ENCODE measurements around the gene FKBP2. TPM values are rescaled to one million over a fixed set of nuclear protein-coding genes. Genes with fewer than 3 reads are reported as not detected.

The FKBP2 gene
- 79.3 TPM for polyA plus RNA-seq
- long read RNA-seq, donor 1, transcript FKBP2-201 (6 exons, 657 nt) = major isoform, 27 of 45 reads
- long read RNA-seq, donor 1, transcript FKBP2-202 (6 exons, 1,002 nt) = minor isoform, 6 of 45 reads
- long read RNA-seq, donor 1, partial matches to known transcripts = 9 of 45 reads
- long read RNA-seq, donor 1, other reads (novel, unspliced or antisense) = 0 of 45 reads
- long read RNA-seq, donor 2, transcript FKBP2-203 (6 exons, 613 nt) = minor isoform, 5 of 105 reads
- long read RNA-seq, donor 2, transcript FKBP2-202 (6 exons, 1,002 nt) = minor isoform, 17 of 105 reads
- long read RNA-seq, donor 2, transcript FKBP2-201 (6 exons, 657 nt) = major isoform, 51 of 105 reads
- long read RNA-seq, donor 2, partial matches to known transcripts = 32 of 105 reads
- long read RNA-seq, donor 2, other reads (novel, unspliced or antisense) = 0 of 105 reads
- long read RNA-seq, donor 3 = 0 reads
- long read RNA-seq, donor 4, transcript FKBP2-201 (6 exons, 657 nt) = major isoform, 6 of 8 reads
- long read RNA-seq, donor 4, partial matches to known transcripts = 0 of 8 reads
- long read RNA-seq, donor 4, other reads (novel, unspliced or antisense) = 0 of 8 reads
- long read RNA-seq, donor 5, transcript FKBP2-201 (6 exons, 657 nt) = major isoform, 19 of 45 reads
- long read RNA-seq, donor 5, transcript FKBP2-202 (6 exons, 1,002 nt) = minor isoform, 6 of 45 reads
- long read RNA-seq, donor 5, partial matches to known transcripts = 14 of 45 reads
- long read RNA-seq, donor 5, other reads (novel, unspliced or antisense) = 0 of 45 reads
- long read RNA-seq, donor 6, transcript FKBP2-201 (6 exons, 657 nt) = major isoform, 40 of 81 reads
- long read RNA-seq, donor 6, transcript FKBP2-202 (6 exons, 1,002 nt) = minor isoform, 12 of 81 reads
- long read RNA-seq, donor 6, partial matches to known transcripts = 26 of 81 reads
- long read RNA-seq, donor 6, other reads (novel, unspliced or antisense) = 0 of 81 reads
- long read RNA-seq, donor 7, transcript FKBP2-202 (6 exons, 1,002 nt) = minor isoform, 6 of 60 reads
- long read RNA-seq, donor 7, transcript FKBP2-201 (6 exons, 657 nt) = major isoform, 30 of 60 reads
- long read RNA-seq, donor 7, partial matches to known transcripts = 24 of 60 reads
- long read RNA-seq, donor 7, other reads (novel, unspliced or antisense) = 0 of 60 reads
- long read RNA-seq, donor 8, transcript FKBP2-202 (6 exons, 1,002 nt) = minor isoform, 5 of 102 reads
- long read RNA-seq, donor 8, transcript FKBP2-203 (6 exons, 613 nt) = minor isoform, 5 of 102 reads
- long read RNA-seq, donor 8, transcript FKBP2-201 (6 exons, 657 nt) = major isoform, 62 of 102 reads
- long read RNA-seq, donor 8, partial matches to known transcripts = 28 of 102 reads
- long read RNA-seq, donor 8, other reads (novel, unspliced or antisense) = 0 of 102 reads
- long read RNA-seq, donor 9, transcript FKBP2-202 (6 exons, 1,002 nt) = minor isoform, 11 of 71 reads
- long read RNA-seq, donor 9, transcript FKBP2-201 (6 exons, 657 nt) = major isoform, 34 of 71 reads
- long read RNA-seq, donor 9, partial matches to known transcripts = 19 of 71 reads
- long read RNA-seq, donor 9, other reads (novel, unspliced or antisense) = 5 of 71 reads
- long read RNA-seq, donor 10, transcript FKBP2-201 (6 exons, 657 nt) = major isoform, 43 of 98 reads
- long read RNA-seq, donor 10, transcript FKBP2-202 (6 exons, 1,002 nt) = minor isoform, 14 of 98 reads
- long read RNA-seq, donor 10, transcript FKBP2-203 (6 exons, 613 nt) = minor isoform, 7 of 98 reads
- long read RNA-seq, donor 10, partial matches to known transcripts = 33 of 98 reads
- long read RNA-seq, donor 10, other reads (novel, unspliced or antisense) = 0 of 98 reads
- long read RNA-seq, donor 11, transcript FKBP2-201 (6 exons, 657 nt) = major isoform, 32 of 60 reads
- long read RNA-seq, donor 11, transcript FKBP2-202 (6 exons, 1,002 nt) = minor isoform, 7 of 60 reads
- long read RNA-seq, donor 11, partial matches to known transcripts = 20 of 60 reads
- long read RNA-seq, donor 11, other reads (novel, unspliced or antisense) = 0 of 60 reads

DNA sequence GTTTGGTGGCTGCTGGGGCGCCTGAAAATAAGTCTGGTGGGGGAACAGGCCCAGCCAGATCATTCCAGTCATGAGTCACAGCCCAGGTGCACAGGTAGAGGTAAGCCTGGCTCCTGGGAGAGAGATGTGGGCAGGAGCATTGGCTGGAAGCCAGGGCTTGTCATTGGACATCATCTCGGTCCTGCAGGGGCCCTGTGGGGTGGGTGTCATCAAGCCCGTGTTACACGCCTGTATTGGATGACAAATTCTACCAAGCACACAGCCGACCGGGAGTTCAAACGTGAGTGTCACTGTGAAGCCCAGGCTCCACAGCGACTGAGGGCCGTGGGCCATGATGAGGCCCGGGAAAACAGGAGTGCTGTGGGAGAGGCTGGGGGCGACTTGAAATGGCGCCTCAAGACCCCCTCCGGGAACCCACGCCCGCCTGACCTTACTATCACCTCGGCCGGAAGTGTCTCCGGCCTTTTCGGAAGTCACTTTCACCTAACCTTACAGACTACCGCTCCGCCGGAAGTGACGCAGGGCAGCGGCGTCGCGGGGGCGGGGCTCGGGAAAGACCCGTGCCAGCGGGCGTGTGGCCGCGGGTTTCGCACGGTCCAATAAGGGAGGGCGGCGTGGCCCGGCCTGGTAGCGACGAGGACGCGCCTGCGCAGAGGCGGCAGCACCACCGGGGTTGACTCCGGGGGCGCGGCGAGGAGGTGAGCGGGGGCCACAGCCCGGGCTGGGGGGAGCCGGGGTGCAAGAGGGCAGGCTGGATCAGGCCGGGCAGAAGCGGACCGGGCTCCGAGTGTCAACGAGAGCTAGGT lies at the start of gene FKBP2:
Gene FKBP2 (plus strand): TSS at position 661 of the 806 bp plus-strand sequence. CDS start 1,293 bp downstream, outside the sequence.
- WGBS (ENCODE audit: insufficient coverage, low lambda C conversion rate) = no CpG with 5 or more reads among the region's 58 CpGs

DNA sequence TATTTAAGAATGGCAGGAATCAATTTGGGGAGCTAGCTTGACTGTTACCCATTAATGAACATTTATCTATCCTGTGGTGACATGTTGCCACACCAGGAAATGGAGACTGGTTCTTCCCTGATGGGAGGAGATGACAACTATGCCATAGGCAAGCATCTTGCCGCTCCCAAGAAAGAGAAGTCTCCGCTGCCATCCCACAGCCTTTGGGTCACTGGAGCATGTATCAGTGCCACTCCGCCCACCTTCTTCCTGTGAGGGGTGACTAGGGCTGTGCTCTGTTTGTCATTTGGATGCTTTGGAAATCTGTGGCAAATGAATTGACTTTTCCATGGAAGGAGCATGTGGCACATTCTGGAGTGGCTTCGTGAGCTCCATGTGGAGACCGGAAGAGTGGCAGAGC lies 48.5 kb upstream of the FKBP2 start:
- no peaks in the 10 kb centered on the region for H3K27me3 ChIP-seq (ENCODE audit: control insufficient read depth, insufficient read depth, low read length)
- no peak for DNase-seq
- no peak overlapping the region for H3K4me3 ChIP-seq (ENCODE audit: low read length)
- peaks cover 54% of the 10 kb centered on the region for H3K36me3 ChIP-seq (ENCODE audit: control insufficient read depth, insufficient read depth, low read length)
- H3K9me3 ChIP-seq (ENCODE audit: control insufficient read depth, low read depth, low read length) = no peaks in the 10 kb centered on the region
- no peaks in the 10 kb centered on the region for H3K4me1 ChIP-seq (ENCODE audit: control insufficient read depth, insufficient read depth, low read length)
- no CpG with 5 or more reads among the region's 5 CpGs for WGBS (ENCODE audit: insufficient coverage, low lambda C conversion rate)
- no peak overlapping the region for H3K27ac ChIP-seq (ENCODE audit: low read length)

More for the DNA sequence above, at the start of gene FKBP2:
- peak; percentile 98 to 99 for DNase-seq
- Histone ChIP-seq H3K36me3 (ENCODE audit: control insufficient read depth, insufficient read depth, low read length) (peaks cover 37% of the 10 kb centered on the region), H3K27me3 (ENCODE audit: control insufficient read depth, insufficient read depth, low read length) (no peaks in the 10 kb centered on the region), H3K27ac (ENCODE audit: low read length) (peak within 1 kb of the TSS; percentile 100), H3K4me1 (ENCODE audit: control insufficient read depth, insufficient read depth, low read length) (peaks cover 48% of the 10 kb centered on the region), H3K4me3 (ENCODE audit: low read length) (peak within 1 kb of the TSS; percentile 95), H3K9me3 (ENCODE audit: control insufficient read depth, low read depth, low read length) (no peaks in the 10 kb centered on the region)

DNA sequence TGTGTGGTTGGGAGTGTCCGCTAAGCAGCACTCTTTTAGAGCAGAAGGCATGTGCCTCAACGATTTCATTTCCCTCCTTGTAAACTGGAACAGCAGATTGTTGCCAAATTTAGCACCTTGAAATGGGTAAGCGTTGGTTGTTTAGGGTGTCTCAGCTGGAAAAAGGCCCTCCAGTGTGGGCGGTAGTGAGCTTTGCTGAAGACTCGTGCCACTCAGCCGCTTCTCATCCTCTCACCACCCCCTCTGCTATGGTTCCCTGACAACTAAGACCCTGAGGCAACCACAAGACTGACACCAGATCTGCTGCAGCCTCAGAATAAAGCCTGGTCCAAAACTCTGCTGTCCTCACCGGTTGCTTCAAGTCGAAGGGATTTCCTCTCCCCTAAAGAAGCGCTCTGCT lies 44.3 kb upstream of the FKBP2 start:
- Histone ChIP-seq H3K36me3 (ENCODE audit: control insufficient read depth, insufficient read depth, low read length) (peaks cover 85% of the 10 kb centered on the region), H3K9me3 (ENCODE audit: control insufficient read depth, low read depth, low read length) (no peaks in the 10 kb centered on the region), H3K27me3 (ENCODE audit: control insufficient read depth, insufficient read depth, low read length) (no peaks in the 10 kb centered on the region), H3K4me1 (ENCODE audit: control insufficient read depth, insufficient read depth, low read length) (no peaks in the 10 kb centered on the region), H3K27ac (ENCODE audit: low read length) (no peak overlapping the region), H3K4me3 (ENCODE audit: low read length) (no peak overlapping the region)
- no peak for DNase-seq
- no CpG with 5 or more reads among the region's 9 CpGs for WGBS (ENCODE audit: insufficient coverage, low lambda C conversion rate)

DNA sequence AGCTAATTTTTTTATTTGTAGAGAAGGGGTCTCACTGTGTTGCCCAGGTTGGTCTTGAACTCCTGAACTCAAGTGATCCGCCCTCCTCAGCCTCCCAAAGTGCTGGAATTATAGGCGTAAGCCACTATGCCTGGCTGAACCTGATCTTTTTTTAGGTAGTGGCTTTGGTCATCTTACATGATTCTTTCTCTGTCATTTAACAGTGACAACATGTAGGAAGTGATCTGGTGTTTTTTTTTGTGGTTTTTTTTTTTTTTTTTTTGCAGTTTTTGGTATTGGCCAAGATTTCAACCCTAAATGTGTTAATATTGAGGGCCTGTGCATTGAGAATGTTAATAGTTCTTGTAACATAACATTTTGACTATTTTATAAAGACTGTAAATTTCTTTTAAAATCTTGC lies 42.4 kb upstream of the FKBP2 start:
- Histone ChIP-seq H3K27ac (ENCODE audit: low read length) (no peak overlapping the region), H3K27me3 (ENCODE audit: control insufficient read depth, insufficient read depth, low read length) (no peaks in the 10 kb centered on the region), H3K9me3 (ENCODE audit: control insufficient read depth, low read depth, low read length) (no peaks in the 10 kb centered on the region), H3K36me3 (ENCODE audit: control insufficient read depth, insufficient read depth, low read length) (peaks cover 91% of the 10 kb centered on the region), H3K4me1 (ENCODE audit: control insufficient read depth, insufficient read depth, low read length) (no peaks in the 10 kb centered on the region), H3K4me3 (ENCODE audit: low read length) (no peak overlapping the region)
- no peak for DNase-seq
- no CpG with 5 or more reads among the region's 2 CpGs for WGBS (ENCODE audit: insufficient coverage, low lambda C conversion rate)

DNA sequence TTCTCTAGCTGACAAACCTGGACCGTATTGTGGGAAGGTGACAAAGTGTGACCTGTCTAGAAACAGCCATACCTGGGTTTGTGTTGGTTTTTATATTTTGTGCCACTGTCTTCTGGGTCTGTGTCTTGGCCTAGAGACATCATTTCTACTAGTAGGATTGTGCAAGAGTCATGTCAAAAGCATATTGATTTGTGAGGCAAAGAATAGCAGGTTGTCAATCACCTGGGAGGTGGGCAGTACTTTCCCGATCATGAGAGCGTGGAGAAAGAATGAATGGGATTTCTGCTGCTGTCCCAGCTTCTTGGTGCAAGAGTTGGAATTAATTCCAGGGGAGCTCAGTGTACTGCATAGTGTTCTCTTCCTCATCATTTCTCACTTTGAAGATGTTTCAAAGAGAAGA lies 39.4 kb upstream of the FKBP2 start:
- peaks cover 11% of the 10 kb centered on the region for H3K4me1 ChIP-seq (ENCODE audit: control insufficient read depth, insufficient read depth, low read length)
- DNase-seq = no peak
- no peak overlapping the region for H3K27ac ChIP-seq (ENCODE audit: low read length)
- no peak overlapping the region for H3K4me3 ChIP-seq (ENCODE audit: low read length)
- H3K27me3 ChIP-seq (ENCODE audit: control insufficient read depth, insufficient read depth, low read length) = no peaks in the 10 kb centered on the region
- no CpG with 5 or more reads among the region's 3 CpGs for WGBS (ENCODE audit: insufficient coverage, low lambda C conversion rate)
- H3K36me3 ChIP-seq (ENCODE audit: control insufficient read depth, insufficient read depth, low read length) = peaks cover 80% of the 10 kb centered on the region
- H3K9me3 ChIP-seq (ENCODE audit: control insufficient read depth, low read depth, low read length) = no peaks in the 10 kb centered on the region

DNA sequence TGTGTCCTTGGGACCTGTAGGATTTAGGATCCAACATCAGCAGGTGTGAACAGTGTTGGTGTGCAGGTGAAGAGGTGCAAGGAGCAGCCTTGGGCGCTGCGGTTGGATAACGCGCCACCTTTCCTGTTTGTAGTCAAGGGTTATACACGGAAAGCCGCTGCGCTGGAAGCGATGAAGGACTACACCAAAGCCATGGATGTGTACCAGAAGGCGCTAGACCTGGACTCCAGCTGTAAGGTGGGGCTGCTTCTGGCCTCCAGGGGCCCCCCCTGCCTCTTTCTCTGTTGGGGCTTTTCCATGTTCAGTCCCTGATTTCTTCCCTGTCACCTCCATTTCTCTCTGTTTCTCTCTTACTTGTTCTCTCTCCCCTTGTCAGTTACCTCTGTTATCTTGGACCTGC lies 37.9 kb upstream of the FKBP2 start:
- no CpG with 5 or more reads among the region's 9 CpGs for WGBS (ENCODE audit: insufficient coverage, low lambda C conversion rate)
- DNase-seq = no peak
- Histone ChIP-seq H3K36me3 (ENCODE audit: control insufficient read depth, insufficient read depth, low read length) (peaks cover 66% of the 10 kb centered on the region), H3K4me3 (ENCODE audit: low read length) (no peak overlapping the region), H3K27me3 (ENCODE audit: control insufficient read depth, insufficient read depth, low read length) (no peaks in the 10 kb centered on the region), H3K4me1 (ENCODE audit: control insufficient read depth, insufficient read depth, low read length) (peaks cover 25% of the 10 kb centered on the region), H3K9me3 (ENCODE audit: control insufficient read depth, low read depth, low read length) (no peaks in the 10 kb centered on the region), H3K27ac (ENCODE audit: low read length) (no peak overlapping the region)

DNA sequence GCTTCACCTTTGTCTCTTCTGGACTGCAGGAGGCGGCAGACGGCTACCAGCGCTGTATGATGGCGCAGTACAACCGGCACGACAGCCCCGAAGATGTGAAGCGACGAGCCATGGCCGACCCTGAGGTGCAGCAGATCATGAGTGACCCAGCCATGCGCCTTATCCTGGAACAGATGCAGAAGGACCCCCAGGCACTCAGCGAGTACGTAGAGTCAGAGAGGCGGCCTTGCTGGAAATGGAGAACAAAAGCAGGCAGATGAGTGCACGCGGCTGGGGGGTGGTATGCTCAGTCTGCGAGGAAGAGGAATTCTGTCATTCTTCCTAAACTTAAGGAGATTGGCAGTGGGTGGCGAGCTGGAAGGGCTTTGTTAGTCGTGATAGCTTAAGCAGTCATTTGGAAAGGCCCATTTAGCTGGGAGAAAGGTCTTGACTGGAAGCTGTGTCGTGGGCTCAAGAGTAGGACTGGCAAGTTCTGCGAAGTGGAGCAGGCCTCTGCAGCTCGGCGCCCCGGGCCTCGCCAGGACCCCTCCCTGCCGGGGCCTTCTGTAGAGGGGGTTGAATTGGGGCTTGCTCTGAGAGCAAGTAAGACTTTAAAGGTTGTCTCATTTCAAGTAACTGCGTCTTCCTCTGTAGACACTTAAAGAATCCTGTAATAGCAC lies 37.3 kb upstream of the FKBP2 start:
- no peaks in the 10 kb centered on the region for H3K9me3 ChIP-seq (ENCODE audit: control insufficient read depth, low read depth, low read length)
- peaks cover 25% of the 10 kb centered on the region for H3K4me1 ChIP-seq (ENCODE audit: control insufficient read depth, insufficient read depth, low read length)
- WGBS (ENCODE audit: insufficient coverage, low lambda C conversion rate) = no CpG with 5 or more reads among the region's 27 CpGs
- peaks cover 60% of the 10 kb centered on the region for H3K36me3 ChIP-seq (ENCODE audit: control insufficient read depth, insufficient read depth, low read length)
- no peak for DNase-seq
- H3K4me3 ChIP-seq (ENCODE audit: low read length) = no peak overlapping the region
- no peak overlapping the region for H3K27ac ChIP-seq (ENCODE audit: low read length)
- no peaks in the 10 kb centered on the region for H3K27me3 ChIP-seq (ENCODE audit: control insufficient read depth, insufficient read depth, low read length)

DNA sequence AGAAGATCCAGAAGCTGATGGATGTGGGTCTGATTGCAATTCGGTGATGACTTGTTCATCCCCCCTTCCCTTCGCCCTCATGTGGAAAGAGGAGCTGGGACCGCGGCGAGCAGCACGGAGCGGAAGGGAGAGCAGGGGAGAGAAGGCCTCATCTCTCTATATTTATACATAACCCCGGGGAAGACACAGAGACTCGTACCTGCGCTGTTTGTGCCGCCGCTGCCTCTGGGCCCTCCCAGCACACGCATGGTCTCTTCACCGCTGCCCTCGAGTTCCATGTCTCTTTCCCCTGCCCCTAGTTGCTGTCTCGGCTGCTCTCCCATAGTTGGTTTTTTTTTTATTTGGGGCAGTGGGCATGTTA lies 36.8 kb upstream of the FKBP2 start:
- no peak overlapping the region for H3K27ac ChIP-seq (ENCODE audit: low read length)

More for the DNA sequence above, 36.8 kb upstream of the FKBP2 start:
- no peaks in the 10 kb centered on the region for H3K27me3 ChIP-seq (ENCODE audit: control insufficient read depth, insufficient read depth, low read length)
- H3K4me3 ChIP-seq (ENCODE audit: low read length) = no peak overlapping the region
- no CpG with 5 or more reads among the region's 16 CpGs for WGBS (ENCODE audit: insufficient coverage, low lambda C conversion rate)
- peaks cover 56% of the 10 kb centered on the region for H3K36me3 ChIP-seq (ENCODE audit: control insufficient read depth, insufficient read depth, low read length)
- no peak for DNase-seq
- H3K9me3 ChIP-seq (ENCODE audit: control insufficient read depth, low read depth, low read length) = no peaks in the 10 kb centered on the region
- peaks cover 25% of the 10 kb centered on the region for H3K4me1 ChIP-seq (ENCODE audit: control insufficient read depth, insufficient read depth, low read length)
